Liver (tissue), 9 donors: Measurements from ENCODE around the gene DSTYK. TPM values are rescaled to one million over a fixed set of nuclear protein-coding genes. Genes with fewer than 3 reads are reported as not detected.

ENCODE experiments used
- DNase-seq: peaks from one replicate; pipeline ENCODE4 v3.0.0-alpha.2; 2017; ENCODE audit warnings: low spot score
- H3K27ac ChIP-seq, 2 donors: one replicate each; pipeline ENCODE4 v1.7.0; 2013; ENCODE audit warnings: inconsistent platforms in 2 of 2, low read length in 2 of 2, control low read depth in 1 of 2, low read depth in 1 of 2, mild to moderate bottlenecking in 1 of 2
- H3K27me3 ChIP-seq, 4 donors: one replicate each; pipeline versions ENCODE4 v1.6.1 to v1.7.0; 2013; ENCODE audit warnings: low read length in 3 of 4, inconsistent platforms in 1 of 4, mild to moderate bottlenecking in 1 of 4, moderate library complexity in 1 of 4; ENCODE audit not compliant: control insufficient read depth in 4 of 4, insufficient read depth in 4 of 4
- H3K36me3 ChIP-seq, 4 donors: one replicate each; pipeline versions ENCODE4 v1.6.1 to v1.7.0; 2013; ENCODE audit warnings: low read length in 3 of 4, mild to moderate bottlenecking in 3 of 4, low read depth in 1 of 4, moderate library complexity in 1 of 4; ENCODE audit not compliant: control insufficient read depth in 4 of 4, insufficient read depth in 3 of 4
- H3K4me1 ChIP-seq, 4 donors: one replicate each; pipeline versions ENCODE4 v1.6.1 to v1.7.0; 2013; ENCODE audit warnings: low read length in 3 of 4, mild to moderate bottlenecking in 3 of 4, moderate library complexity in 1 of 4; ENCODE audit not compliant: control insufficient read depth in 4 of 4, insufficient read depth in 4 of 4
- H3K4me3 ChIP-seq, 3 donors: one replicate each; pipeline versions ENCODE4 v1.6.1 to v1.7.0; 2013; ENCODE audit warnings: low read length in 3 of 3, control low read depth in 1 of 3, low read depth in 1 of 3, mild to moderate bottlenecking in 1 of 3
- H3K9ac ChIP-seq, 2 donors: one replicate each; pipeline ENCODE4 v1.7.0; 2013; ENCODE audit warnings: low read length in 2 of 2, mild to moderate bottlenecking in 2 of 2, moderate library complexity in 2 of 2, control low read depth in 1 of 2, low read depth in 1 of 2
- H3K9me3 ChIP-seq, 4 donors: one replicate each; pipeline versions ENCODE4 v1.6.1 to v1.7.0; 2013; ENCODE audit warnings: low read length in 3 of 4; ENCODE audit not compliant: control insufficient read depth in 4 of 4
- EGR1 ChIP-seq, 2 donors: IDR thresholded peaks; 2 replicates each; pipeline ENCODE4 v1.6.1; 2016 to 2018; ENCODE audit warnings: antibody characterized with exemption in 2 of 2, low read depth in 2 of 2
- FOXA1 ChIP-seq: IDR thresholded peaks from 2 replicates; pipeline ENCODE4 v1.6.1; 2016; ENCODE audit warnings: antibody characterized with exemption
- FOXA2 ChIP-seq: IDR thresholded peaks from 2 replicates; pipeline ENCODE4 v1.6.1; 2016; ENCODE audit warnings: antibody characterized with exemption
- GABPA ChIP-seq, 2 donors: IDR thresholded peaks in 1 of 2; conservative IDR thresholded peaks in 1 of 2; 2 replicates each; pipeline ENCODE4 v1.6.1; 2016; ENCODE audit warnings: antibody characterized with exemption in 2 of 2, mild to moderate bottlenecking in 1 of 2, moderate library complexity in 1 of 2
- HNF4A ChIP-seq, 2 donors: conservative IDR thresholded peaks; 2 replicates each; pipeline ENCODE4 v1.6.1; 2016; ENCODE audit warnings: antibody characterized with exemption in 2 of 2, mild to moderate bottlenecking in 2 of 2
- HNF4G ChIP-seq: IDR thresholded peaks from 2 replicates; pipeline ENCODE4 v1.6.1; 2016; ENCODE audit warnings: antibody characterized with exemption
- JUND ChIP-seq, 2 donors: IDR thresholded peaks; 2 replicates each; pipeline ENCODE4 v1.6.1; 2016; ENCODE audit warnings: antibody characterized with exemption in 2 of 2
- NR2F2 ChIP-seq: IDR thresholded peaks from 2 replicates; pipeline ENCODE4 v1.6.1; 2016; ENCODE audit warnings: antibody characterized with exemption
- RAD21 ChIP-seq, 2 donors: IDR thresholded peaks; 2 replicates each; pipeline ENCODE4 v1.6.1; 2016; ENCODE audit warnings: antibody characterized with exemption in 2 of 2, mild to moderate bottlenecking in 2 of 2
- RXRA ChIP-seq, 2 donors: IDR thresholded peaks; 2 replicates each; pipeline ENCODE4 v1.6.1; 2017 to 2018; ENCODE audit warnings: antibody characterized with exemption in 2 of 2, mild to moderate bottlenecking in 1 of 2
- SP1 ChIP-seq: IDR thresholded peaks from 2 replicates; pipeline ENCODE4 v1.6.1; 2018; ENCODE audit warnings: antibody characterized with exemption, mild to moderate bottlenecking
- TAF1 ChIP-seq: conservative IDR thresholded peaks from 2 replicates; pipeline ENCODE4 v1.6.1; 2016; ENCODE audit warnings: antibody characterized with exemption, mild to moderate bottlenecking
- YY1 ChIP-seq: IDR thresholded peaks from 2 replicates; pipeline ENCODE4 v1.6.1; 2016; ENCODE audit warnings: antibody characterized with exemption, mild to moderate bottlenecking
- WGBS: extraction: QIAGEN DNeasy Blood & Tissue Kit; methylation state at CpG from one replicate; pipeline ENCODE4 v1.1.7; 2013; 5-methylcytosine and 5-hydroxymethylcytosine counted together
- polyA plus RNA-seq, 2 donors: library from polyadenylated mRNA; stranded (reverse) in 1 of 2; unstranded in 1 of 2; fragments of 200-250 nt in 1 of 2; fragments of >200 nt in 1 of 2; fragmentation: Nextera tagmentation in 1 of 2; extraction: Ambion mirVana in 1 of 2; gene quantifications; one replicate each; pipeline versions ENCODE4 v1.2.1 to v1.2.3, GENCODE V29; 2013 to 2015
- total RNA-seq, 2 donors: library from RNA; depleted of rRNA; stranded (reverse); fragments of >200 nt; gene quantifications; one replicate each; pipeline ENCODE4 v1.2.3, GENCODE V29; 2014
- TF ChIP-seq, protein P1 (sequence below): IDR thresholded peaks from 2 replicates; pipeline ENCODE4 v1.6.1; 2016; ENCODE audit warnings: antibody characterized with exemption, mild to moderate bottlenecking
- TF ChIP-seq, protein P2 (sequence below): IDR thresholded peaks from 2 replicates; pipeline ENCODE4 v1.6.1; 2016; ENCODE audit warnings: antibody characterized with exemption
- TF ChIP-seq, protein P3 (sequence below): IDR thresholded peaks from 2 replicates; pipeline ENCODE4 v1.6.1; 2016; ENCODE audit warnings: antibody characterized with exemption
- TF ChIP-seq, protein P4 (sequence below): IDR thresholded peaks from 2 replicates; pipeline ENCODE4 v1.6.1; 2016; ENCODE audit warnings: antibody characterized with exemption
- TF ChIP-seq, protein P5 (sequence below): fragments of 150-350 bp; IDR thresholded peaks from 2 replicates; pipeline ENCODE4 v1.5.1; 2017; ENCODE audit warnings: improper control_type of control experiment, low read depth, low read length; ENCODE audit not compliant: missing input control
- donor health status: healthy.
- donor health status: healthy.
- donor health status: healthy.
- donor health status: healthy.
- donor health status: healthy.

Gene DSTYK
- total and polyA plus RNA-seq, 4 donors = 1.5 to 9.9 (median 3.0) TPM

DNA sequence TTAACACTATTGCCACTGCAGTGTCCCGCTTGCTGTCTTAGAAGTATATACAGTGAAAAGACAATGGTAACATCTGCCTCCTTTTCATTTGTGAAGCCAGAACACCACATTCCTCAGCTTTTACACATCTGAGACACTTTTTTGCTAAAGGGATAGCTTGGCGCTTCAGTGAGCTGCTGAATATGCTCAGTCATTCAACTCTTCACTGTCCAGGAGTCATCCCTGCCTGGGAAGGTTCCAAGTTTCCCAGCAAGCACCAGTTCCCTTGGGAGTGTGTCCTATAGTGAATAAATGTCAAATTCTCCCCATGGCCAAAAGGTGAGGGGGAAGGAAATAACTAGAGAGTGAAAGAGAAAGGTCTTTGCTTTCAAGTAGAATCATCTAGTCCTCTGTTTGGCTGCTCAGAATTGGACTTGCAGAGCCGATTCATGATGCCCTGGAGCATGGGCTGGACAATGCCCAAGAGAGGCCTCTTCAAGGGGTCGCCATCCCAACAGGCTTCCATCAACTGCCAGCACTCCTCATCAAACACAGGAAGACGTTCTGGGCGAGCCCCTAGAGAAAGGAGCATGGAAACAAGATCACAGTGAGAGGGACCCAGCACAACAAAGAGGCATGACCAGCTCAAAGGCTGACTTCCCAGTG is 64.2 kb downstream of the DSTYK start:
- Histone ChIP-seq H3K36me3 (peaks cover 2 to 14% (median 9%) of the 10 kb centered on the region in 4 donors), H3K9me3 (no peaks in the 10 kb centered on the region), H3K9ac (no peak overlapping the region), H3K4me1 (peaks cover 0 to 5% (median 1%) of the 10 kb centered on the region in 4 donors), H3K27me3 (no peaks in the 10 kb centered on the region), H3K27ac (no peak overlapping the region), H3K4me3 (no peak overlapping the region)
- no peak for DNase-seq
- 93% methylated on average over 6 of the region's 6 CpGs for WGBS
- TF ChIP-seq, protein P1, sequence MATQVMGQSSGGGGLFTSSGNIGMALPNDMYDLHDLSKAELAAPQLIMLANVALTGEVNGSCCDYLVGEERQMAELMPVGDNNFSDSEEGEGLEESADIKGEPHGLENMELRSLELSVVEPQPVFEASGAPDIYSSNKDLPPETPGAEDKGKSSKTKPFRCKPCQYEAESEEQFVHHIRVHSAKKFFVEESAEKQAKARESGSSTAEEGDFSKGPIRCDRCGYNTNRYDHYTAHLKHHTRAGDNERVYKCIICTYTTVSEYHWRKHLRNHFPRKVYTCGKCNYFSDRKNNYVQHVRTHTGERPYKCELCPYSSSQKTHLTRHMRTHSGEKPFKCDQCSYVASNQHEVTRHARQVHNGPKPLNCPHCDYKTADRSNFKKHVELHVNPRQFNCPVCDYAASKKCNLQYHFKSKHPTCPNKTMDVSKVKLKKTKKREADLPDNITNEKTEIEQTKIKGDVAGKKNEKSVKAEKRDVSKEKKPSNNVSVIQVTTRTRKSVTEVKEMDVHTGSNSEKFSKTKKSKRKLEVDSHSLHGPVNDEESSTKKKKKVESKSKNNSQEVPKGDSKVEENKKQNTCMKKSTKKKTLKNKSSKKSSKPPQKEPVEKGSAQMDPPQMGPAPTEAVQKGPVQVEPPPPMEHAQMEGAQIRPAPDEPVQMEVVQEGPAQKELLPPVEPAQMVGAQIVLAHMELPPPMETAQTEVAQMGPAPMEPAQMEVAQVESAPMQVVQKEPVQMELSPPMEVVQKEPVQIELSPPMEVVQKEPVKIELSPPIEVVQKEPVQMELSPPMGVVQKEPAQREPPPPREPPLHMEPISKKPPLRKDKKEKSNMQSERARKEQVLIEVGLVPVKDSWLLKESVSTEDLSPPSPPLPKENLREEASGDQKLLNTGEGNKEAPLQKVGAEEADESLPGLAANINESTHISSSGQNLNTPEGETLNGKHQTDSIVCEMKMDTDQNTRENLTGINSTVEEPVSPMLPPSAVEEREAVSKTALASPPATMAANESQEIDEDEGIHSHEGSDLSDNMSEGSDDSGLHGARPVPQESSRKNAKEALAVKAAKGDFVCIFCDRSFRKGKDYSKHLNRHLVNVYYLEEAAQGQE = no peak
- TF ChIP-seq EGR1 (IDR thresholded peaks at IDR 0.05; ENCODE audit: low read depth in 2 of 2) (no peak), RAD21 (IDR thresholded peaks at IDR 0.05) (no peak), YY1 (no peak), NR2F2 (no peak), RXRA (IDR thresholded peaks at IDR 0.05) (no peak), JUND (IDR thresholded peaks at IDR 0.05) (no peak), TAF1 (no peak), HNF4G (no peak), SP1 (no peak), HNF4A (conservative IDR thresholded peaks at IDR 0.05) (no peak), GABPA (IDR thresholded peaks at IDR 0.05 in 1 of 2, conservative IDR thresholded peaks at IDR 0.05 in 1 of 2) (no peak), FOXA1 (no peak), FOXA2 (no peak)
- TF ChIP-seq, protein P2, sequence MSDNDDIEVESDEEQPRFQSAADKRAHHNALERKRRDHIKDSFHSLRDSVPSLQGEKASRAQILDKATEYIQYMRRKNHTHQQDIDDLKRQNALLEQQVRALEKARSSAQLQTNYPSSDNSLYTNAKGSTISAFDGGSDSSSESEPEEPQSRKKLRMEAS = no peak
- TF ChIP-seq, protein P3, sequence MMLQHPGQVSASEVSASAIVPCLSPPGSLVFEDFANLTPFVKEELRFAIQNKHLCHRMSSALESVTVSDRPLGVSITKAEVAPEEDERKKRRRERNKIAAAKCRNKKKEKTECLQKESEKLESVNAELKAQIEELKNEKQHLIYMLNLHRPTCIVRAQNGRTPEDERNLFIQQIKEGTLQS = no peak
- TF ChIP-seq, protein P4, sequence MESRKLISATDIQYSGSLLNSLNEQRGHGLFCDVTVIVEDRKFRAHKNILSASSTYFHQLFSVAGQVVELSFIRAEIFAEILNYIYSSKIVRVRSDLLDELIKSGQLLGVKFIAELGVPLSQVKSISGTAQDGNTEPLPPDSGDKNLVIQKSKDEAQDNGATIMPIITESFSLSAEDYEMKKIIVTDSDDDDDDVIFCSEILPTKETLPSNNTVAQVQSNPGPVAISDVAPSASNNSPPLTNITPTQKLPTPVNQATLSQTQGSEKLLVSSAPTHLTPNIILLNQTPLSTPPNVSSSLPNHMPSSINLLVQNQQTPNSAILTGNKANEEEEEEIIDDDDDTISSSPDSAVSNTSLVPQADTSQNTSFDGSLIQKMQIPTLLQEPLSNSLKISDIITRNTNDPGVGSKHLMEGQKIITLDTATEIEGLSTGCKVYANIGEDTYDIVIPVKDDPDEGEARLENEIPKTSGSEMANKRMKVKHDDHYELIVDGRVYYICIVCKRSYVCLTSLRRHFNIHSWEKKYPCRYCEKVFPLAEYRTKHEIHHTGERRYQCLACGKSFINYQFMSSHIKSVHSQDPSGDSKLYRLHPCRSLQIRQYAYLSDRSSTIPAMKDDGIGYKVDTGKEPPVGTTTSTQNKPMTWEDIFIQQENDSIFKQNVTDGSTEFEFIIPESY = no peak
- TF ChIP-seq, protein P5, sequence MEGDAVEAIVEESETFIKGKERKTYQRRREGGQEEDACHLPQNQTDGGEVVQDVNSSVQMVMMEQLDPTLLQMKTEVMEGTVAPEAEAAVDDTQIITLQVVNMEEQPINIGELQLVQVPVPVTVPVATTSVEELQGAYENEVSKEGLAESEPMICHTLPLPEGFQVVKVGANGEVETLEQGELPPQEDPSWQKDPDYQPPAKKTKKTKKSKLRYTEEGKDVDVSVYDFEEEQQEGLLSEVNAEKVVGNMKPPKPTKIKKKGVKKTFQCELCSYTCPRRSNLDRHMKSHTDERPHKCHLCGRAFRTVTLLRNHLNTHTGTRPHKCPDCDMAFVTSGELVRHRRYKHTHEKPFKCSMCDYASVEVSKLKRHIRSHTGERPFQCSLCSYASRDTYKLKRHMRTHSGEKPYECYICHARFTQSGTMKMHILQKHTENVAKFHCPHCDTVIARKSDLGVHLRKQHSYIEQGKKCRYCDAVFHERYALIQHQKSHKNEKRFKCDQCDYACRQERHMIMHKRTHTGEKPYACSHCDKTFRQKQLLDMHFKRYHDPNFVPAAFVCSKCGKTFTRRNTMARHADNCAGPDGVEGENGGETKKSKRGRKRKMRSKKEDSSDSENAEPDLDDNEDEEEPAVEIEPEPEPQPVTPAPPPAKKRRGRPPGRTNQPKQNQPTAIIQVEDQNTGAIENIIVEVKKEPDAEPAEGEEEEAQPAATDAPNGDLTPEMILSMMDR = no peak
